RWPE2 (cell line): ENCODE data around the gene NCOR2.
A peak's percentile ranks its signal among the peaks of the same experiment; 100 is the strongest.

Source experiments
- ATAC-seq: fragments of 200-7000 bp; cut with Tn5 transposase; 3 replicates; pipeline ENCODE4 v1.9.1; 2021; ENCODE audit warnings: low read depth
- DNase-seq: peaks from one replicate; pipeline ENCODE4 v3.0.0-alpha.2; 2020; ENCODE audit warnings: low spot score
- H3K27ac ChIP-seq: fragments of 450-650 bp; 2 replicates; pipeline ENCODE4 v1.5.1; 2017; ENCODE audit warnings: mild to moderate bottlenecking; ENCODE audit not compliant: poor library complexity, severe bottlenecking
- H3K27me3 ChIP-seq: fragments of 250-450 bp; sonication (Bioruptor Pico); 2 replicates; pipeline ENCODE4 v1.5.1; 2021; ENCODE audit warnings: mild to moderate bottlenecking, moderate library complexity; ENCODE audit not compliant: insufficient read depth, poor library complexity, severe bottlenecking
- H3K36me3 ChIP-seq: fragments of 250-450 bp; sonication (Bioruptor Pico); 2 replicates; pipeline ENCODE4 v1.5.1; 2020; ENCODE audit warnings: low read depth, mild to moderate bottlenecking, moderate library complexity
- H3K4me1 ChIP-seq: fragments of 250-450 bp; sonication (Bioruptor Pico); 2 replicates; pipeline ENCODE4 v1.5.1; 2021; ENCODE audit warnings: mild to moderate bottlenecking, moderate library complexity; ENCODE audit not compliant: insufficient read depth, poor library complexity, severe bottlenecking
- H3K4me3 ChIP-seq: fragments of 250-450 bp; sonication (Bioruptor Pico); 2 replicates; pipeline ENCODE4 v1.5.1; 2021; ENCODE audit warnings: mild to moderate bottlenecking, moderate library complexity; ENCODE audit not compliant: severe bottlenecking
- H3K9me3 ChIP-seq: fragments of 250-450 bp; sonication (Bioruptor Pico); 2 replicates; pipeline ENCODE4 v1.5.1; 2021; ENCODE audit warnings: mild to moderate bottlenecking, moderate library complexity; ENCODE audit not compliant: severe bottlenecking
- TF ChIP-seq, protein P1 (sequence below): fragments of 450-650 bp; IDR thresholded peaks from one replicate; pipeline ENCODE4 v1.5.1; 2017; ENCODE audit warnings: mild to moderate bottlenecking, moderate library complexity; ENCODE audit not compliant: poor library complexity, severe bottlenecking

Gene NCOR2

DNA sequence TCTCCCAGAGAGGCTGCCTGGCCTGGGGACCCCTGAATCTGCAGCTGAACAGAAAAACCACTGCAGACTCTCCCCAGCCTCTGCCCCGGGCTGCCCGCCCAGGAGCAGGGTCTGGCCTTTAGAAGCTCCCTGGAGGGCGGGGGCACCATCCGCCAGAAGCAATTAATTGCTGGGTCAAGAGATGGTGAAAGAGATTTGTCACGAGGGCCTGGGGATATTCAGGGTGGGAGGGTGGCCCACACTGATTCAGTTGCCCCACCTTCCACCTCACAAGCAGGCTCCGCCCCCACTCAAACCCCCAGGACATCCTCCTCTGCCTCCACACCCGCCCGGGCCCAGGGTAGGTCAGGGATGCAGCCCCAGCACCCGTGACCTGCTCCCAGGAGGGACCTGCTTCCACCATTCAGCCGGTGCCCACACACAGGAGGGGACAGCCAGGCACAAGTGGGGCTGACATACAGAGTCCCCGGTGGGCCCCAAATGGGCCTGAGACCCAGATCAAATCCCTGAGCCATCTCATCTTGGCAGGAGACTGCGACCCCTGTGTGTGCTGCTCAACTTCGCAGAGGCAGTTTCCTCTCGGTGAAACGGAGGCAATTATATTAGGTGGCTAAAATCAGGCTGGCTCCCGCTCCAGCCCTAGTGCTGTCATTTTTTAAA lies 23.0 kb downstream of the NCOR2 start:
- H3K27me3 ChIP-seq, result no peaks in the 10 kb centered on the region
- H3K4me1 ChIP-seq, result peaks cover 12% of the 10 kb centered on the region
- H3K4me3 ChIP-seq, result no peak overlapping the region
- DNase-seq, result no peak
- ATAC-seq, result peak; percentile 16; the same call in 2 of the 3 replicates
- H3K36me3 ChIP-seq, result 0 out of 2 replicates have a peak, but pooled peaks cover 9% of the 10 kb centered on the region
- H3K9me3 ChIP-seq, result no peaks in the 10 kb centered on the region
- peak overlapping the region; percentile 31 for H3K27ac ChIP-seq
- TF ChIP-seq, protein P1, sequence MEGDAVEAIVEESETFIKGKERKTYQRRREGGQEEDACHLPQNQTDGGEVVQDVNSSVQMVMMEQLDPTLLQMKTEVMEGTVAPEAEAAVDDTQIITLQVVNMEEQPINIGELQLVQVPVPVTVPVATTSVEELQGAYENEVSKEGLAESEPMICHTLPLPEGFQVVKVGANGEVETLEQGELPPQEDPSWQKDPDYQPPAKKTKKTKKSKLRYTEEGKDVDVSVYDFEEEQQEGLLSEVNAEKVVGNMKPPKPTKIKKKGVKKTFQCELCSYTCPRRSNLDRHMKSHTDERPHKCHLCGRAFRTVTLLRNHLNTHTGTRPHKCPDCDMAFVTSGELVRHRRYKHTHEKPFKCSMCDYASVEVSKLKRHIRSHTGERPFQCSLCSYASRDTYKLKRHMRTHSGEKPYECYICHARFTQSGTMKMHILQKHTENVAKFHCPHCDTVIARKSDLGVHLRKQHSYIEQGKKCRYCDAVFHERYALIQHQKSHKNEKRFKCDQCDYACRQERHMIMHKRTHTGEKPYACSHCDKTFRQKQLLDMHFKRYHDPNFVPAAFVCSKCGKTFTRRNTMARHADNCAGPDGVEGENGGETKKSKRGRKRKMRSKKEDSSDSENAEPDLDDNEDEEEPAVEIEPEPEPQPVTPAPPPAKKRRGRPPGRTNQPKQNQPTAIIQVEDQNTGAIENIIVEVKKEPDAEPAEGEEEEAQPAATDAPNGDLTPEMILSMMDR, result no peak

DNA sequence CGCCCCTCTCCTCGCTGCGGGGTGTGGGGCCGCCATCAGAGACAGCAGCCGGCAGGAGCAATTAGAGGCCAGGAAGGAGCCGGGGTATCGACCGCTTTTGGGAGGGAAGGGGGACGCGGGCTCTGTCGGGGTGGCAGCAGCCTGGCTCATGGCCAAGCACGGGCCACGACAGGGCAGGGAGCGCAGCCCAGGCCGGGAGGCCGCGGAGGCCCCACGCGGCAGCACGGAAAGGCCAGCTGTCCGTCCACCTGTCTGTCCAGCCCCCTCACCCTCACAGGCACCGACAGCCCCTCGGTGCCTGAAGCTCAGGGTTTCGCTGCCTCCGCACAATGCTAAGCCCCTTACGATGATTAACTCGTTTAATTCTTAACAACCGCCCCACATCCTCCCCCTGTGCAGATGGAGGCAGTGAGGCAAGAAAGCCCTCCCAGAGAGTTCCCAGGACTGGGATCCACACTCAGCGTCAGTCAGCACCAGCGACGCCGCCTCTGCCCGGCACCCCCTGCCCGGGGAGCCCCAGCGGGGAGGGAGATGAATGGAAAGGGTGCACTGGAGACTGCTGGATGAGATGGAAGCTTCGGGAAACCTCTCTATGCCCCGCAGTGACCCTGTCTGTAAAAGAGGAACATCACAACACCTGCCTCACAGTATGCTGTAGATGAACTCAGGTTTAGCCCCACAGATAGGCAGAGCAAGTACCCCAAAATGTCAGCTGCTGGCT lies 23.7 kb downstream of the NCOR2 start:
- Histone ChIP-seq H3K27me3 (no peaks in the 10 kb centered on the region), H3K27ac (peak overlapping the region; percentile 31), H3K4me3 (no peak overlapping the region), H3K4me1 (peaks cover 10% of the 10 kb centered on the region), H3K9me3 (no peaks in the 10 kb centered on the region), H3K36me3 (0 out of 2 replicates have a peak, but pooled peaks cover 7% of the 10 kb centered on the region)
- DNase-seq, result no peak
- TF ChIP-seq, protein P1, result no peak
- no peak for ATAC-seq

GRCh38 chr12:124543052-124543589 lies 24.3 kb downstream of the NCOR2 start:
- Histone ChIP-seq H3K9me3 (no peaks in the 10 kb centered on the region), H3K36me3 (0 out of 2 replicates have a peak, but pooled peaks cover 3% of the 10 kb centered on the region), H3K4me3 (no peak overlapping the region), H3K27me3 (no peaks in the 10 kb centered on the region), H3K4me1 (peaks cover 10% of the 10 kb centered on the region), H3K27ac (peak overlapping the region; percentile 31)
- ATAC-seq (peak; percentile 17; the same call in 1 of the 3 replicates), DNase-seq (no peak)
- TF ChIP-seq, protein P1, result no peak

GRCh38 chr12:124542021-124542949 lies 25.1 kb downstream of the NCOR2 start:
- peaks cover 10% of the 10 kb centered on the region for H3K4me1 ChIP-seq
- TF ChIP-seq, protein P1, result no peak
- DNase-seq (no peak), ATAC-seq (peak; percentile 37)
- H3K9me3 ChIP-seq, result no peaks in the 10 kb centered on the region
- no peak overlapping the region for H3K4me3 ChIP-seq
- H3K36me3 ChIP-seq, result no peaks in the 10 kb centered on the region
- peak overlapping the region; percentile 31 for H3K27ac ChIP-seq
- H3K27me3 ChIP-seq, result no peaks in the 10 kb centered on the region
